ENCODE data around the gene ARSG.

- TF ChIP-seq ZBTB26 (tag by site-specific recombination; optimal IDR thresholded peaks at IDR 0.05) (no peak), ZNF184 (tag by site-specific recombination; IDR thresholded peaks at IDR 0.05) (no peak), MEIS1 (CRISPR knock-in tag; IDR thresholded peaks at IDR 0.05; ENCODE audit: borderline replicate concordance) (no peak), ZNF777 (tag by site-specific recombination; IDR thresholded peaks at IDR 0.05; ENCODE audit: borderline replicate concordance) (no peak), ZNF596 (tag by site-specific recombination; IDR thresholded peaks at IDR 0.05) (no peak), ZNF146 (tag by site-specific recombination; IDR thresholded peaks at IDR 0.05) (no peak), CTCF (tag by site-specific recombination; IDR thresholded peaks at IDR 0.05) (no peak)
These were observed 139.8 kb downstream of the ARSG start for GRCh38 chr17:68431045-68431608.
